ENCODE measurements around the gene MKI67.

DNA sequence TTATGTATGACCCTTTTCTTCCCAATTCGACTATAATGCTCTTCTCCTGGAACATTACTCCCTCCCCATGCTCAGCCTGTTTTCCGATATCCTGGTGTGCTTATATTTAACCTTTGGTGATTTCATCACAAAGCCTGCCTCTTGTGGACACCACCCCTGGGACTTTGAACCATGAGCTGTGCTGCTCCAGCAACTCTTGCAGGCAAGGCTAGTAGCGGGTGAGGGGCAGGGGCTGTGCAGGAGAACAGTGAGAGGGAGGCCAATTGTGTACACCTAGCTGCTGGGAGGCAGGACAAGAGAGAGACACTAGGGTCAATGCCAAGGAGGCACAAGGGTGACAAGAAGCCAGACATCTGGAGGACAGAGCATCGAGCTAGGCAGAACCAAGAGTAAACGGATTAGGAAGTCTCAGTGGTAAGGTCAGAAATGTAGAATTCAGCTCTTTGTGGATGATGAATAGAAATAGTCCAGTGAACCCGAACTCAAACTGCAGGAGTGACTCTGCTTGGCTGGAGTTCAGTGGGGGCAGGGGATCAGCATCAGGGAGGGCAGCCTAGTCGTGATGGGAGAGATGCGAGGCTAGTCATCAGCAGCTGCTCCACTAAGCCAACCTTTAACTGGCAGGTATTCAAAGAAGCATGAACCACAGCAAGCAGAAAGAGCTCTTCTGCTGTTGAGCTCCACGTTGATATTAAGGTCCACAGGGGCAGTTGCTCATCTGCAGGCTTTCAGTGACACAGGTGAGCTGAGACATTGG lies 31.0 kb upstream of the MKI67 start:
- TF ChIP-seq, protein P1, sequence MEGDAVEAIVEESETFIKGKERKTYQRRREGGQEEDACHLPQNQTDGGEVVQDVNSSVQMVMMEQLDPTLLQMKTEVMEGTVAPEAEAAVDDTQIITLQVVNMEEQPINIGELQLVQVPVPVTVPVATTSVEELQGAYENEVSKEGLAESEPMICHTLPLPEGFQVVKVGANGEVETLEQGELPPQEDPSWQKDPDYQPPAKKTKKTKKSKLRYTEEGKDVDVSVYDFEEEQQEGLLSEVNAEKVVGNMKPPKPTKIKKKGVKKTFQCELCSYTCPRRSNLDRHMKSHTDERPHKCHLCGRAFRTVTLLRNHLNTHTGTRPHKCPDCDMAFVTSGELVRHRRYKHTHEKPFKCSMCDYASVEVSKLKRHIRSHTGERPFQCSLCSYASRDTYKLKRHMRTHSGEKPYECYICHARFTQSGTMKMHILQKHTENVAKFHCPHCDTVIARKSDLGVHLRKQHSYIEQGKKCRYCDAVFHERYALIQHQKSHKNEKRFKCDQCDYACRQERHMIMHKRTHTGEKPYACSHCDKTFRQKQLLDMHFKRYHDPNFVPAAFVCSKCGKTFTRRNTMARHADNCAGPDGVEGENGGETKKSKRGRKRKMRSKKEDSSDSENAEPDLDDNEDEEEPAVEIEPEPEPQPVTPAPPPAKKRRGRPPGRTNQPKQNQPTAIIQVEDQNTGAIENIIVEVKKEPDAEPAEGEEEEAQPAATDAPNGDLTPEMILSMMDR (conservative IDR thresholded peaks at IDR 0.05; ENCODE audit: low read depth, low read length) = no peak
- TF ChIP-seq SMC3 (IDR thresholded peaks at IDR 0.05; ENCODE audit: low read depth, low read length) = no peak
